ENCODE results near the gene NOXA1. TPM values are rescaled to one million over a fixed set of nuclear protein-coding genes. Genes with fewer than 3 reads are reported as not detected.
"Not testable (repeated sequence)": the region's sequence is repeated elsewhere in the genome, so short reads cannot be mapped to it uniquely, and the experiment has no call there.

The NOXA1 gene
- total RNA-seq, 1 donor from 2014 or later = 0.50 TPM

DNA sequence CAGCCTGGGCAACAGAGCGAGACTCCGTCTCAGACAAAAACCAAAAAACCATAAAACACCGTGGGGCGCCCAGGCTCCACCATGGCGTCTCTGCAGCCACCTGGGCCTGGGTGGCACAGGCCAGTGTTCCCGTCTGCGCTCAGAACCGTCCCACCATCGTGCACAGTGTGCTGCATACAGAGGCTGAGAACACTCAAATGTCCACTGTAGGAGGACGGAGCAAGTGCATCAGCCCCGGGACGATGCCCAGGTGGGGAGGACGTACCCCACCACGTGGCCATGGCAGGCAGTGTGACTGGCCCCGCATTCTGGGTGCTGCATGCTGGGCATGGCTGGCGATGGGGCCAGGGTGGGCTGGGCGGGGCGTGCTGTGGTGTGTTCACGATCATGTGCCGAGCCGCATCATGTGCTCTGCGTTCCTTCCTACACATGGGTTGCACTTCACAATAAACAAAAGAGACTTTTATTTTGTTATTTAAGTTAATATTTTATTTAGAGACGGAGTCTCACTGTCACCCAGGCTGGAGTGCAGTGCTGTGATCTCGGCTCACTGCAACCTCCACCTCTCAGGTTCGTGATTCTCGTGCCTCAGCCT lies 38.0 kb upstream of the NOXA1 start:
- no peaks in the 10 kb centered on the region for H4K20me1 ChIP-seq (ENCODE audit: insufficient read depth, low read length)
- H3K4me1 Mint-ChIP-seq (ENCODE audit: low read depth, unreplicated experiment) = no peaks in the 10 kb centered on the region
- DNase-seq (ENCODE audit: low read depth) (no peak), FAIRE-seq (no peak)
- H3K36me3 ChIP-seq (ENCODE audit: insufficient read depth, low read length) = no peaks in the 10 kb centered on the region
- no peak overlapping the region for H3K9ac ChIP-seq (ENCODE audit: low read length)
- TF ChIP-seq EZH2 (IDR thresholded peaks at IDR 0.05; ENCODE audit: insufficient read depth, low read length) = no peak
- TF ChIP-seq, protein P1, sequence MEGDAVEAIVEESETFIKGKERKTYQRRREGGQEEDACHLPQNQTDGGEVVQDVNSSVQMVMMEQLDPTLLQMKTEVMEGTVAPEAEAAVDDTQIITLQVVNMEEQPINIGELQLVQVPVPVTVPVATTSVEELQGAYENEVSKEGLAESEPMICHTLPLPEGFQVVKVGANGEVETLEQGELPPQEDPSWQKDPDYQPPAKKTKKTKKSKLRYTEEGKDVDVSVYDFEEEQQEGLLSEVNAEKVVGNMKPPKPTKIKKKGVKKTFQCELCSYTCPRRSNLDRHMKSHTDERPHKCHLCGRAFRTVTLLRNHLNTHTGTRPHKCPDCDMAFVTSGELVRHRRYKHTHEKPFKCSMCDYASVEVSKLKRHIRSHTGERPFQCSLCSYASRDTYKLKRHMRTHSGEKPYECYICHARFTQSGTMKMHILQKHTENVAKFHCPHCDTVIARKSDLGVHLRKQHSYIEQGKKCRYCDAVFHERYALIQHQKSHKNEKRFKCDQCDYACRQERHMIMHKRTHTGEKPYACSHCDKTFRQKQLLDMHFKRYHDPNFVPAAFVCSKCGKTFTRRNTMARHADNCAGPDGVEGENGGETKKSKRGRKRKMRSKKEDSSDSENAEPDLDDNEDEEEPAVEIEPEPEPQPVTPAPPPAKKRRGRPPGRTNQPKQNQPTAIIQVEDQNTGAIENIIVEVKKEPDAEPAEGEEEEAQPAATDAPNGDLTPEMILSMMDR (IDR thresholded peaks at IDR 0.05; ENCODE audit: insufficient read depth, low read depth, low read length) = no peak
- H3K27ac ChIP-seq (ENCODE audit: low read depth, low read length) = no peak overlapping the region
- no peak overlapping the region for H3K4me3 Mint-ChIP-seq (ENCODE audit: unreplicated experiment)
- no peaks in the 10 kb centered on the region for H3K9me3 ChIP-seq (ENCODE audit: insufficient read depth, low read depth, low read length)
- no peak overlapping the region for H2AFZ ChIP-seq (ENCODE audit: low read depth, low read length)
- no peaks in the 10 kb centered on the region for H3K27me3 ChIP-seq (ENCODE audit: insufficient read depth, low read length)
- H3K4me3 ChIP-seq (ENCODE audit: insufficient read depth, low read depth, low read length) = no peak overlapping the region
- peaks cover 2% of the 10 kb centered on the region for H3K4me1 ChIP-seq (ENCODE audit: insufficient read depth, low read length)
- H3K79me2 ChIP-seq (ENCODE audit: insufficient read depth, low read length) = no peaks in the 10 kb centered on the region
- H3K36me3 Mint-ChIP-seq (ENCODE audit: low read depth, unreplicated experiment) = peaks cover 2% of the 10 kb centered on the region
- H3K9me3 Mint-ChIP-seq (ENCODE audit: unreplicated experiment) = no peaks in the 10 kb centered on the region
- H3K4me2 ChIP-seq (ENCODE audit: low read length) = no peak overlapping the region
- H3K27me3 Mint-ChIP-seq (ENCODE audit: low read depth, unreplicated experiment) = no peaks in the 10 kb centered on the region
- H3K27ac Mint-ChIP-seq (ENCODE audit: unreplicated experiment) = no peak overlapping the region

DNA sequence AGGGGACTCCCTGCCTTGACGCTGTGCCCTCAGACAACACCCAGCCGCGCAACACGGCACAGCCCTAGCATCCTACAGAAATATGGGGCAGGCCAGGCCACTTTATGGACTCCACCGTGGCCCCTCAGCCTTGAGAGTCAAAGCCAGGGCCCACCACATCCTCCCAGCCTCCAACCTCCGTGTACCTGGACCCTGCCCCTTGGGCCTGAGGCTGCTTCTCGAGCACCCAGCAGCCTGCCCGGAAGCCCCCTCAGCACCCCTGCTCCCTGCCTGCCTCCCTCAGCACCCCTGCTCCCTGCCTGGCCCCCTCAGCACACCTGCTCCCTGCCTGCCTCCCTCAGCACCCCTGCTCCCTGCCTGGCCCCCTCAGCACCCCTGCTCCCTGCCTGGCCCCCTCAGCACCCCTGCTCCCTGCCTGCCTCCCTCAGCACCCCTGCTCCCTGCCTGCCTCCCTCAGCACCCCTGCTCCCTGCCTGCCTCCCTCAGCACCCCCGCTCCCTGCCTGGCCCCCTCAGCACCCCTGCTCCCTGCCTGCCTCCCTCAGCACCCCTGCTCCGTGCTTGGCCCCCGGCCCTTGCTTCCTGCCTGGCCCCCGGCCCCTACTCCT lies 36.6 kb upstream of the NOXA1 start:
- H3K4me2 ChIP-seq (ENCODE audit: low read length); H3K27ac ChIP-seq (ENCODE audit: low read depth, low read length); H3K9me3 Mint-ChIP-seq (ENCODE audit: unreplicated experiment); H3K36me3 ChIP-seq (ENCODE audit: insufficient read depth, low read length); H3K79me2 ChIP-seq (ENCODE audit: insufficient read depth, low read length); H3K4me1 Mint-ChIP-seq (ENCODE audit: low read depth, unreplicated experiment); DNase-seq (ENCODE audit: low read depth); H3K36me3 Mint-ChIP-seq (ENCODE audit: low read depth, unreplicated experiment); FAIRE-seq; H3K27me3 ChIP-seq (ENCODE audit: insufficient read depth, low read length); H3K9ac ChIP-seq (ENCODE audit: low read length); H3K27me3 Mint-ChIP-seq (ENCODE audit: low read depth, unreplicated experiment); H3K27ac Mint-ChIP-seq (ENCODE audit: unreplicated experiment); H2AFZ ChIP-seq (ENCODE audit: low read depth, low read length); H3K4me1 ChIP-seq (ENCODE audit: insufficient read depth, low read length); H3K9me3 ChIP-seq (ENCODE audit: insufficient read depth, low read depth, low read length); H3K4me3 ChIP-seq (ENCODE audit: insufficient read depth, low read depth, low read length); H3K4me3 Mint-ChIP-seq (ENCODE audit: unreplicated experiment); H4K20me1 ChIP-seq (ENCODE audit: insufficient read depth, low read length): not testable (repeated sequence)

DNA sequence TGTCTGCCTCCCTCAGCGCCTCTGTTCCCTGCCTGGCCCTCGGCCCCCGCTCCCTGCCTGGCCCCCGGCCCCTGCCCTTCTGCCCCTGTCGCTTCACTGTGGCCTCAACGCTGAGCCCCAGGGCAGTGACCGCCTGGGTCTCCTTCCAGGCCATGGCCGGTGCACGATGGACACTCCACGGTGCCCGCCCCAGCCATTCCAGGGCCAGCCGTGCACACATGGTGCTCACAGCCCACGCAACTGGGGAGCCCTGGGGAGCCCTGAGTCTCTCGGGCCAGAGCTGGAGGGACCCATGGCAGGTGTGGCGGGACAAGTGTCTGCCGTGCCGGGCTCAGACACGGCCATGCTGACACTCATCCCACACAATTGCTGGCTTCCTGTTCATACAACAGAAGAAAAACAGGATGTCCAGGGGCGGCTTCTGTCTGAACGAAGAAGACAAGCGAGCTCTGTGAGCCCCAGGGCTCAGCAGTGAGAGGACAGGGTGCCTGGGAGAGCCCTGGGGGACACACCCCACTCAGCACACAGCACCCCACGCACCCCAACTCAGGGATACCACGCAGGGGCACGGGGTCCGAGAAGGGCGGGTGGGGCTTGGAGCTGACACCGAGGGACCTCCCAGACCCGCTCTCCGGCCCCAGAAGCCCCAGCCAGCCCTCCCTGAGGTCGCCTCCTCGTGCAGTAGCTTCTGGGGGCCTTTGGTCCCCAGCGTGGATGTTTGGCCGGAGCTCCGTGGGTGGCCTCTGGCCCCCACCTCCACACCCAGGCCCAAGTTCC lies 35.9 kb upstream of the NOXA1 start:
- FAIRE-seq (no peak), DNase-seq (ENCODE audit: low read depth) (no peak)
- no peak overlapping the region for H3K27ac ChIP-seq (ENCODE audit: low read depth, low read length)
- no peaks in the 10 kb centered on the region for H4K20me1 ChIP-seq (ENCODE audit: insufficient read depth, low read length)
- H3K9me3 Mint-ChIP-seq (ENCODE audit: unreplicated experiment) = no peaks in the 10 kb centered on the region
- no peak overlapping the region for H3K4me2 ChIP-seq (ENCODE audit: low read length)
- H3K4me1 ChIP-seq (ENCODE audit: insufficient read depth, low read length) = peaks cover 2% of the 10 kb centered on the region
- H3K36me3 ChIP-seq (ENCODE audit: insufficient read depth, low read length) = no peaks in the 10 kb centered on the region
- H3K36me3 Mint-ChIP-seq (ENCODE audit: low read depth, unreplicated experiment) = peaks cover 6% of the 10 kb centered on the region
- no peaks in the 10 kb centered on the region for H3K4me1 Mint-ChIP-seq (ENCODE audit: low read depth, unreplicated experiment)
- H3K4me3 Mint-ChIP-seq (ENCODE audit: unreplicated experiment) = no peak overlapping the region
- H3K27ac Mint-ChIP-seq (ENCODE audit: unreplicated experiment) = no peak overlapping the region
- H2AFZ ChIP-seq (ENCODE audit: low read depth, low read length) = no peak overlapping the region
- TF ChIP-seq, protein P1 (IDR thresholded peaks at IDR 0.05; ENCODE audit: insufficient read depth, low read depth, low read length) = no peak
- no peak for TF ChIP-seq EZH2 (IDR thresholded peaks at IDR 0.05; ENCODE audit: insufficient read depth, low read length)
- no peak overlapping the region for H3K9ac ChIP-seq (ENCODE audit: low read length)
- no peaks in the 10 kb centered on the region for H3K27me3 ChIP-seq (ENCODE audit: insufficient read depth, low read length)
- no peaks in the 10 kb centered on the region for H3K9me3 ChIP-seq (ENCODE audit: insufficient read depth, low read depth, low read length)
- no peak overlapping the region for H3K4me3 ChIP-seq (ENCODE audit: insufficient read depth, low read depth, low read length)
- H3K27me3 Mint-ChIP-seq (ENCODE audit: low read depth, unreplicated experiment) = no peaks in the 10 kb centered on the region
- no peaks in the 10 kb centered on the region for H3K79me2 ChIP-seq (ENCODE audit: insufficient read depth, low read length)
